Stimulated activated naive CD4-positive, alpha-beta T cell (primary cell): ENCODE results near the gene TTC9B.

Source experiments
- DNase-seq, 6 experiments: peaks; one replicate each; lab custom pipeline; 2025; lab: John Stamatoyannopoulos, UW

The TTC9B gene

DNA sequence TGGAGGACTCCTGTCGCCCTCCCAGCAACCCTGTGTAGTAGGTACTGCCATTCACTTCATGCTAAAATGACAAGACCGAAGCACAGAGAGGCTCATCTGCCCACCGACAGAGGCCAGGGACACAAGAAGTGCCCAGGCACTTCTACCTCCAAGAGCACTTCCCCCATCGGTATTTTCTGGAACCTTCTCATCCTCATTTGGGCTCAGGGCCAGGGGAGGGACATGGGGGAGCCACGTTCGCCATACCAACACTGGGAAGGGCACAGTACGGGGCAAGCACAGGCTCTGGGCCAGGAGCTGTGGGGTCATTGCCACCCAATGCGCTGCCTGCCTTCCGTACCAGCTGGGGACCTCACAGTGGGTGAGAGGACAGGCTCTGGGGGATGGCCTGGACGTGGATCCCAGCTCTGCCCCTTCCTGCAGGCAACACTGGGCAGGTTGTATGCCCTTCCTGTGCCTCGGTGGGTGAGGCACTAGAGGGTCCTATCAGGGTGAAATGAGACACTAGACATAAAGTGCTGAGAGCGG lies 29.6 kb upstream of the TTC9B start:
- no peak for DNase-seq

DNA sequence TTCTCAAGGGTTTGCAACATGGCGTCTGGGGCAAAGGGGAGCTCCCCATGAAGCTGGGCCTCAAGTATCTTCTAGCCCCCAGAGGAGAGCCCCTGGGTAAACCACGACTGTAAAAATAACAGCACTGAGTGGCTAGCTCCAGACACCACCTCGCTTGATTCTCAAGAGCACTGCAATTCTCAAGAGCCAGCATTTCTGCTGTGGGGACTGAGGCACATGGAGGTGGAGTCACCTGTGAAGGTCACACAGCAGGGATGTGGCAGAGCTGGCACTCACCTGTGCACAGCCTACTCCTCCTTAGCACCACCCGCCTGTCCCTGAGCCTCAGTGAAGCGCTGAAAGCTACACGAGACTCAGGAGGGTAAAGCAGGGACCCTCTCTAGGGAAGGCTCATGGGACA lies 29.0 kb upstream of the TTC9B start:
- no peak for DNase-seq

DNA sequence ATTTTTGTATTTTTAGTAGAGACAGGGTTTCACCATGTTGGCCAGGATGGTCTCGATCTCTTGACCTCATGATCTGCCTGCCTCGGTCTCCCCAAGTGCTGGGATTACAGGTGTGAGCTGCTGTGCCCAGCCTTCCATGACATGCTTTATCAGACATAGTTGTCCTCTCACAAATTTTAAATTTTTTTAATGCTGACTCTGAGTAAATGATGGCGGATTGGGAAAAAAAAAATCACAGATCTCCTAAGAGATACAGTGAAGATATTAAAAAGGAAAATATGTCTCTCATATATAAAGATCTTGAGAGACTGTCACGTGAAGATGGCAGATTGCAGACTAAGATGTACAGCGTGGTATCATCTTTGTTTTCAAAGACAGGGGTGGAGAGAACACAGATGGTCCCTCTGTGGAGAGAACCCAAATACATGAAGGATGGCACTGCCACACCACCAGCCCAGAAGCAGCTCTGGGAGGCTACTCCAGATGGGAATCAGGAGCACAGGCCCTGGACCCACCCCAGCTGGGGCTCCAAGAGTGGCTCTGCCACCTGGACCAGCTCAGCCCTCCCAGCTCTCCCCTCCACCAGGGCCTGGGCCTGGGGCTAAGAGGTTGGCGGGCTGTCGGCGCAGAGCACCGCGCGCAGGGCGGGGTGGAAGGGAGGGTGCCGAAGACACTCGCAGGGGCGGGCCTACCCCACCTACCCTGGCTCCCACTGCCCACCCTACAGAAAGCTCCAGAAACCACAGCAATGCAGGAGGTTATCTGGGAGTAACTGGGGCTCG lies 28.3 kb upstream of the TTC9B start:
- DNase-seq = no peak

- no peak for DNase-seq
These were observed 27.4 kb upstream of the TTC9B start for GRCh38 chr19:40245506-40246128.

DNA sequence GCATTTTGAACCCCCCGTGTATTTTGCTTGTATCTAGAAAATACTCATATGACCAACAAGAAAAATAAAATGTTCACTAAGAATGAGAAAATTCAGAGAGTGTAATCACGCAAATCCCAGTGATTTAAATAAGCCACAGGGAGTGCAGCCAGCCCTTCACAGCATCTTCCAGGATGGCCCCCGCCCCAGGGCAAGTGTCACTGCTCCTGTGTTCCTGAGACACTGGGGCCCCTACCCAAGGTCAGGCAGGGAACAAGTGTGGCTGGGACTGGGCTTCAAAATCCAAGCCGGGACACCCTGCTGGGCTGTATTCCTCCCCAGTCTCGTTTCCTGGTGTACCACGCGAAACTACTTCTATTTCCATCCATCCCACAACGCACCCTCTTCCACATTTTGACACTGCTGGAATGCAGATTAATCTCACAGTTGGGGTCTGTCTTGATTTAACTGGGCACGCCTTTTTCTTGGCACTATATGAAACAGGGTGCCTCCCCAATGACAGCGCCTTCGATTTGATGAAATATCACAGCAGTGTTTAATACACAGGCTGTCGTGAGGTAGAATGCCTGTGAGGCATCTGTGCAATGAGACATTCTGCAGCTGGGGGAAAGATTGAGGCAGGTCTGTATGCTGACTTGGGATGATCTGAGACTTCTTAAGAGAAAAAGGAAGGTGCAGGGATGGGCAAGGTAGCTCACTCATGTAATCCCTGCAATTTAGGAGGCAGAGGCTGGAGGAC lies 26.6 kb upstream of the TTC9B start:
- no peak for DNase-seq

DNA sequence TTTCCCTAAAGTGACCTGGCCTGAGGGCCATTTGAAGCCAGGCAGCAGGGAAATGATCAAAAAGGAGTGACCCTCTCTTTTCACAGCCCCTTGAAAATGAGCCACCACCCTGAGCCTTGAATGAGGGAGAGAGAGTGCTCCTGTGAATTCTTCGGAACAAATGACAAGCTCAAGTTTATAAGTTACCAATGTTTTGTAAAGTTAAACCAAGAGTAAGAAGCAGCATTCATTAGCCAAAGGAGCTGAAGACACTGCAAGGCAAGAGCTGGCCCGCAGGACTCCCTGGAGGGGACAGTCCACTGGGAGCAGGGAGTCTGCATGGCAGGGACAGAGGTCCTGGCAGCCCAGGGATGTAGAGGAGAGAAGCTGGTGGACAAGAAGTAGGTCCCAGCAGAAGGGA lies 25.0 kb upstream of the TTC9B start:
- no peak for DNase-seq

DNA sequence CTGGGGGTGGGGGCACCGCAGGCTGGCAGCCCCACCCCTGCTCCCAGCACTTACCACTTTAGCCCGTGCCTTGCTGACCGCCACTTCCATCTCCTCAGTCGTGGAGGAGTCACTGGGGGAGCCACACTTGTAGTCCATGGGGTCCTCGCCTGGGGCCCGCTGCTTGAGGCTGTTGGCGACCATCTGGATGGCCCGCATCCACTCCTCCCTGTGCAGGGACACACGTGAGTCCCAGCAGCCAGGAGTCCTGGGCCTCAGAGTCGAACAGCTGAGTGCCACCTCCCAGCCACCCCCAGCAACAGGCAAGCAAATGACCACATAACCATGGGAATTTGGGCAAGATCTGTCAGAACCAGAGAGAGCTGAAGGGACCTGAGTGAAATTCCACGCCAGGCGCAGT lies 24.3 kb upstream of the TTC9B start:
- no peak for DNase-seq

GRCh38 chr19:40241809-40242384 lies 23.7 kb upstream of the TTC9B start:
- DNase-seq = no peak

- DNase-seq = no peak
These were observed 23.1 kb upstream of the TTC9B start for GRCh38 chr19:40241125-40241808.

GRCh38 chr19:40240332-40240731 lies 22.1 kb upstream of the TTC9B start:
- no peak for DNase-seq

GRCh38 chr19:40239415-40240226 lies 21.4 kb upstream of the TTC9B start:
- DNase-seq = no peak

DNA sequence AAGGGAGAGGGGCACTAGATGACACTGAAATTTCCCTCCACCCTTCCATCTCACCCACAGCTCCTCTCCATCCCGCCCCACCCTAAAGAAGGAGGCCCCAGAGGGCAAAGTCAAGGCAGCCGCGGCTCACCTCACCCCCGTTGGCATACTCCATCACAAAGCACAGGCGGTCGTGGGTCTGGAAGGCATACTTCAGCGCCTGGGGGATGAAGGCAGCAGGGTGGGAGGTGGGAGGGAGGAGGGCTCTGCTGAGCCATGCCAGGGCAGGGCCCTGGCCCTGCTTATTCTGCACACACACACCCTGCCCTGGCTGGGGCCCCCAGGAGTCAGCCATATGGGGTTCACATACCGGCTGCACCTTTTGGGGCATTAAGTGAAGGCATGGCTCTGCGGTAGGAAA lies 20.6 kb upstream of the TTC9B start:
- DNase-seq = no peak

DNA sequence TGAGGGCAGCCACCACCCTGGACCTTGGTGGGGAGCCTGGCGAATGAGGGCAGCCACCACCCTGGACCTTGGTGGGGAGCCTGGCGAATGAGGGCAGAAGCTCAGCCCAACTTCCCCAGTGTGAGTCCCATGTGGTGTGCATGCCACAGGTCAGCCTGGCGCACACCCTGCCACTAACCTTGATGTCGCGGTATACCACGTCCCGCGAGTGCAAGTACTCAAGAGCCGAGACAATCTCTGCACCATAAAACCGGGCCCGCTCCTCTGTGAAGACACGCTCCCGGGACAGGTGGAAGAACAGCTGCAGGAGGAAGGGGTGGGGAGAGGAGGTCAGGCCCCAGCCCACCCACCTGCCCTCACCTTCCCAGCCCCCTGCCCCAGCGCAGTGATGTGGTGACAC lies 19.6 kb upstream of the TTC9B start:
- DNase-seq = no peak

DNA sequence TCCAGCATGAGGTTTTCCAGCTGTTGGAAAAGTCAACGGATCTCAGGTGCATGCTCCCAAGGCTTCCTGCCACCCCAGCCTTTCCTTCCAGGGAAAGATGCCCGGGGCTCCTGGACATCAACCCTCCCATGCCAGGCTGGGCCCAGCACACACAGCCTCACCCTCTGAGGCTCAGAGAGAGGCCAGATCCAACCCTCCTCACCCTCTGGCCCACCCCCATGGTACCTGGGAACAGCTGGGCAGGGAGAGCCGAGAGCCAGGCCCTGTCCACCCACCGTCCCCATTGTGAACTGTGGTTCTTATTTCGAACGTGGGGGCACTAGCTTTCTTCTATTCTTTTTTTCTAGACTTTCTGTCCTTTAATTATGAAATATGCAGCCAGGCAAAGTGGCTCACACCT lies 18.2 kb upstream of the TTC9B start:
- no peak for DNase-seq

DNA sequence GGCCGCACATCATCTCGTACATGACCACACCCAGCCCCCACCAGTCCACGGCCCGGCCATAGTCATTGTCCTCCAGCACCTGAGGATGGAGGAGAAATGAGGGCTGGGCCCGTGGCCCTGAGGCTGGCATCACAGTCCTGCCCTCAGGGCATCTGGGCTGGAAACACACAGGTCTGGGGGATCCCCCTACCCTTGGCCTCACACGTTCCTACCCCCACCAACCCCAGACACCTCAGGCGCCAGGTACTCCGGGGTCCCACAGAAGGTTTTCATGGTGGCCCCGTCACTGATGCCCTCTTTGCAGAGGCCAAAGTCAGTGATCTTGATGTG lies 17.8 kb upstream of the TTC9B start:
- no peak for DNase-seq

- no peak for DNase-seq
These were observed 17.2 kb upstream of the TTC9B start for GRCh38 chr19:40235238-40236025.

DNA sequence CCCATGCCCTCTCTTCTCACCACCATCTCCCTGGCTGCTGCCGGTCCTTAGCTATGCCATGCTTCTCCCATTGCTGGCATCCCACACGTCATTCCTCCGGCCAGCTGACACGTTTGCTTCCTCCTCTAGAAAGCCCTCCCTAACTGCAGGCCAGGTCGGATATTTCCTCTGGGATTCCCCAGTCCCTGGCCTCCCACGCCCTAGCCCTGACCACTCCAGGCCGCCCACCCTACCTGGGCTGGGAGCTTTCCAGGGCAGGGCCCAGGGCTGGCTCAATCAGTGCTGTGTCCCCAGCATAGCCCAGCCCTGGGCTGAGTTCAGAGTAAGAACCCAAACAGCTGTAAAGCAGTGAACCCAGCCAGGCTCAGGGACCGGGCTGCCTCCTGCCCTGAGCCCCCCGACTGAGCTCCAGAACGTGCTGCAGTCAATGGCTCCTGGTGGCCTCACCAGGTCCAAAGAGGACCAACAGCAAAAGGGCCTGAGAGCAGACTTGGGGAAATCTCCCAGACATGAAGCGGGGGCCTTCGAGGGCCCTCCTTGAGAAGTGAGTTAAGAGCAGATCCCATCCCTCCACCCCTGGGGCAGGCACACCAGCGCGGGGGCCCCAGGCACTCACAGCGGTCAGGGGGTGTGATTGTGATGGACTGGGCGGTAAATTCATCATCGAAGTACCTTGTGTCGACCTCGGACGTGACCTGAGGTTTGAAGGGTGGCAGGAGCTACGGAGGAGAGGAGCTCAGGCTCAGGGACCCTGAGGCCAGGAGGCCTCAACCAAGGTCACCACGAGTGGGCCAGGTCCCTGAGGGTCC lies 16.4 kb upstream of the TTC9B start:
- DNase-seq = no peak

- DNase-seq = no peak
These were observed 15.7 kb upstream of the TTC9B start for GRCh38 chr19:40233811-40234389.
